Astrocyte of the cerebellum (primary cell): ENCODE measurements around the gene RAB7A.

ENCODE experiments used
- DNase-seq: peaks from one replicate; pipeline ENCODE4 v3.0.0-alpha.2; 2011; ENCODE audit warnings: low read depth
- H3K4me3 ChIP-seq: 2 replicates; pipeline ENCODE4 v1.5.1; 2011; ENCODE audit warnings: mild to moderate bottlenecking, low read depth, low read length, moderate library complexity
- CTCF ChIP-seq: IDR thresholded peaks from 2 replicates; pipeline ENCODE4 v1.5.1; 2012; ENCODE audit warnings: low read length, low read depth, moderate library complexity, mild to moderate bottlenecking; ENCODE audit errors: missing control alignments
- in situ Hi-C: cut with HindIII; loops from 2 replicates; pipeline ENCODE4 v1.10.0; 2017; ENCODE audit warnings: low sequenced_read_pairs

RAB7A gene

DNA sequence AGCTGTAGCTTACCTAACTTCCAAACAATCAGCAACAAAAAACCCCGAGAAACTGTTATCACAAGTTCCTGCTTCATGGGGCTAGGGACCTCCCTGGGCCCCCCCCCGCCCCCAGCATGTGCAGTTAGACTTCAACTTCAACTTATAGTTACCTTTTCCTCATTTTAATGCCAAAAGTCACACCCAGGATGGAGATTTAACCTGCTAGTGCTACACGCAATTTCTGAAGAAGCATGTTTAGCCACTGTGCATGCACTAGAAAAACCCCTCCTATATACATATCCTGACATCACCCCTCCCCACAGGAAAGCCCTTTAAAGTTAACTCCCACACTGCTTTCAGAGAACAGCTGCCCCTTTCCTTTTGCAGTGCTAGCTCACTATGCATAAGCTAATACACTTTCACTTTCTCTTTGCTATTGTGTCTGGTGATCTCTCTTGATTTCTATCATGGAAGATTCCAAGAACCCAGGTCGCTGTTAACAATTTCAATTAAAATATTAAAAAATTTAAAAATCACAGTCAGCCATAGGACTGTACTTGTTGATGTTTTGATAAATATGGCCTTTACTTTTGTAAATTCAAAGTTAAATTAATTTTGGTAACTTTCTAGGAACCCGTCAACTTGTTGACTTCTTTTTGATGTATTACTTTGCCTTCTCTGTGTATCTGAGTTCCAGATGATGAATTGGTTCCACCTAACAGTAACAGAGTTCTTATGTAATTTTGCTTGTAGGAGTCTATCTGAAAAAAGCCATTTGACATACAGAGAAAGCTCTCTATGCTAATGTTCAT, 78.2 kb downstream of the RAB7A start:
- DNase-seq: peak; percentile 16
- TF ChIP-seq CTCF: no peak
- in situ Hi-C loops: no loop called here
- no peak overlapping the region for H3K4me3 ChIP-seq

DNA sequence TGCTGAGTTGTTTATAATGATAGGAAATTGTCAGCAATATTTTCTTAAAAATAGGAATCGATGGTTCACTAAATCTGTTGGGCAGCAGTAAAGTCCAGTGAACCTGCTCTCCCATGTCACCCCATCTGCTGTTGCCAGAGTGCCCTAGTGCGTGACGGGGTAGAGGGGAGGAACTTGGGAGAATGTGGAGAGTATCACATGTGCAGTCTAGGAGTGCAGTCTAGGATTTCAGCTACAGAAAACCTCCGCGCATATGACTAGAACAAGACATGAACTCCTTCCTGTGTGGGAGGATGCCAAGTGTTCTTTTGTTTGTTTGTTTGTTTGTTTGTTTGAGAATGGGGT, 78.8 kb downstream of the RAB7A start:
- TF ChIP-seq CTCF: no peak
- DNase-seq: no peak
- no peak overlapping the region for H3K4me3 ChIP-seq
- in situ Hi-C loops: no loop called here

DNA sequence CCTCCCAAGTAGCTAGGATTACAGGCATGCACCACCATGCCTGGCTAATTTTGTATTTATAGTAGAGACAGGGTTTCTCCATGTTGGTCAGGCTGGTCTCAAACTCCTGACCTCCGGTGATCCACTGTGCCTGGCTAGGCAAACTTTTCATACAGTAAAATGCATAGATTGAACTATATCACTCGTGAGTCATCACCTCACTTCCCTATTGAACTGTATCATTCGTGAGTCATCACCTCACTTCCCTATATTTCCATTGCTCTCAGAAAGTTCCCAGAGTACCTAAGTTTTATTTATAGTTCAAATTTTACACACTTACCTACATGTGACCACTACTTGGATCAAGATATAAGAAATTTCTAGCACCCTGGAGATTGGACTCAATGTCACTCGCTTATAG, 79.8 kb downstream of the RAB7A start:
- TF ChIP-seq CTCF: no peak
- no peak for DNase-seq
- no peak overlapping the region for H3K4me3 ChIP-seq
- in situ Hi-C loops: no loop called here

GRCh38 chr3:128806588-128806987, 80.6 kb downstream of the RAB7A start:
- no peak for DNase-seq
- H3K4me3 ChIP-seq: no peak overlapping the region
- no peak for TF ChIP-seq CTCF
- in situ Hi-C loops: no loop called here

DNA sequence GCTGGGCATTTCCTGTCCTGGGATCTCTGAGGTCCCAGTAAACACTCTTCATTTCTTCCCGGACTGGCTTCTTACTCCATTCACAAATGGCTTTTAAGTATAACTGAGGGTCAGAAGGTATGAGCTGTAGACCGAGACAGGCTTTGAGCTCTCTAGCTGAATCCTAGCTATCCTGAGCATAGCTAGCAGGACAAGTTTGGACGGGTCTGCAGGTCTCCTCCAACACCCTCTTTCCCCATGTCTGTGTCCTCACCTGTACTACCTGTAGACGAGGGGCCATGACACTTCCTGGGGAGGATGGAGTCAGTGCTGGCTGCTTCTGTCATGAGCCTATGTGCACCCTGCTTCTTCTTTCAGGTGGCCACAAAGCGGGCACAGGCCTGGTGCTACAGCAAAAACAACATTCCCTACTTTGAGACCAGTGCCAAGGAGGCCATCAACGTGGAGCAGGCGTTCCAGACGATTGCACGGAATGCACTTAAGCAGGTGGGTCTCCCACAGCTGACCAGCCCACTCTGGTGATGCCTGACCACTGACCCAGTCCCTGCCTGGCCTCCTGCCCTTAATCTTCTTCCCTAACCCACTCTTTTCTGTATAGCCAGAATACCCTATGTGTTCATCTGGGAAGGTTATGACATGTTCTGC, 81.3 kb downstream of the RAB7A start:
- no peak for DNase-seq
- no peak for TF ChIP-seq CTCF
- H3K4me3 ChIP-seq: no peak overlapping the region
- in situ Hi-C loops: no loop called here

- TF ChIP-seq CTCF: no peak
- in situ Hi-C loops: no loop called here
- H3K4me3 ChIP-seq: no peak overlapping the region
- DNase-seq: no peak
Measured at GRCh38 chr3:128808672-128809071, 82.7 kb downstream of the RAB7A start.
